CD4-positive, alpha-beta T cell (primary cell): Measurements from ENCODE around the gene C11orf52. TPM values are rescaled to one million over a fixed set of nuclear protein-coding genes. Genes with fewer than 3 reads are reported as not detected.
A peak's percentile ranks its signal among the peaks of the same experiment; 100 is the strongest.

Experiments used
- ATAC-seq: fragments of 200-7000 bp; cut with Tn5 transposase; one replicate; pipeline ENCODE4 v1.10.0; 2022; ENCODE audit warnings: mild to moderate bottlenecking; ENCODE audit not compliant: poor library complexity
- CTCF ChIA-PET: fragments of 350-600 bp; sonication (Branson Sonifier 250); formaldehyde crosslinking; loops from one replicate; lab custom pipeline; 2021; ENCODE audit warnings: antibody characterized with exemption, inconsistent platforms; lab: Charles Lee
- POLR2A ChIA-PET: fragments of 350-600 bp; sonication (Branson Sonifier 250); formaldehyde crosslinking; loops from one replicate; lab custom pipeline; 2021; ENCODE audit warnings: antibody characterized with exemption, inconsistent platforms; lab: Charles Lee
- DNase-seq, 14 experiments: peaks; one replicate each; pipeline ENCODE4 v3.0.0-alpha.2; 2013 to 2020; ENCODE audit warnings: mixed read lengths in 2 of 14
- H3K27ac ChIP-seq, 2 donors: one replicate each; pipeline versions ENCODE4 v1.5.1 to v1.7.0; 2013; ENCODE audit warnings: low read length in 2 of 2, low read depth in 1 of 2, mild to moderate bottlenecking in 1 of 2
- H3K27me3 ChIP-seq, 2 experiments: 1 replicate in 1 of 2; 2 replicates in 1 of 2; pipeline versions ENCODE4 v1.6.1 to v1.7.0; 2013; ENCODE audit warnings: low read length in 2 of 2, control low read depth in 1 of 2, mild to moderate bottlenecking in 1 of 2, moderate library complexity in 1 of 2; ENCODE audit not compliant: insufficient read depth in 2 of 2, control insufficient read depth in 1 of 2
- H3K36me3 ChIP-seq: one replicate; pipeline ENCODE4 v1.6.1; 2013; ENCODE audit warnings: low read length, control low read depth; ENCODE audit not compliant: insufficient read depth
- H3K4me1 ChIP-seq: one replicate; pipeline ENCODE4 v1.6.1; 2013; ENCODE audit warnings: low read length, control low read depth; ENCODE audit not compliant: insufficient read depth
- H3K4me3 ChIP-seq: one replicate; pipeline ENCODE4 v1.5.1; 2013; ENCODE audit warnings: mild to moderate bottlenecking, low read length, moderate library complexity
- H3K9me3 ChIP-seq, 2 experiments: 1 replicate in 1 of 2; 2 replicates in 1 of 2; pipeline versions ENCODE4 v1.6.1 to v1.7.0; 2013; ENCODE audit warnings: low read length in 2 of 2, mild to moderate bottlenecking in 2 of 2, control low read depth in 1 of 2, moderate library complexity in 1 of 2; ENCODE audit not compliant: control insufficient read depth in 1 of 2, insufficient read depth in 1 of 2
- H3K27ac Mint-ChIP-seq: one replicate; pipeline ENCODE4 v1.8.0; 2020; ENCODE audit warnings: mixed read lengths
- H3K27me3 Mint-ChIP-seq: one replicate; pipeline ENCODE4 v1.8.0; 2021; ENCODE audit warnings: mixed read lengths
- H3K36me3 Mint-ChIP-seq: one replicate; pipeline ENCODE4 v1.8.0; 2021; ENCODE audit warnings: low read depth, mixed read lengths
- H3K4me1 Mint-ChIP-seq: one replicate; pipeline ENCODE4 v1.8.0; 2021; ENCODE audit warnings: low read depth, mixed read lengths
- H3K4me3 Mint-ChIP-seq: one replicate; pipeline ENCODE4 v1.8.0; 2020; ENCODE audit warnings: mild to moderate bottlenecking, mixed read lengths
- H3K9me3 Mint-ChIP-seq: one replicate; pipeline ENCODE4 v1.8.0; 2020; ENCODE audit warnings: mixed read lengths
- CTCF ChIP-seq: fragments of 200-600 bp; IDR thresholded peaks from one replicate; pipeline ENCODE4 v1.8.0; 2022; ENCODE audit warnings: antibody characterized with exemption, mild to moderate bottlenecking
- intact Hi-C, 2 experiments: fragments of 100-400 bp; cut with DNase I in 1 of 2; cut with micrococcal nuclease in 1 of 2; formaldehyde crosslinking; loops; one replicate each; pipeline versions ENCODE4 v1.15.1 to v1.9.0; 2023 to 2025; cut with DNase I, micrococcal nuclease
- polyA plus RNA-seq, 2 donors: library from polyadenylated mRNA; unstranded; fragments of 120-200 nt; gene quantifications; one replicate each; pipeline ENCODE4 v1.2.1, GENCODE V29; 2013
- total RNA-seq, 174 experiments: library from RNA in 2 of 174; stranded (reverse) in 2 of 174; gene quantifications; one replicate each; pipeline ENCODE4 v1.2.3 and lab custom pipeline; 2021 to 2026

C11orf52 gene
- total RNA-seq (not detected), total RNA-seq (lab: John Stamatoyannopoulos, UW) (0 to 0.08 (median 0) reads per million in 172 experiments)
- not detected for polyA plus RNA-seq (2013, experiment 1 of 2)
- 0.11 TPM for polyA plus RNA-seq (2013, experiment 2 of 2)

GRCh38 chr11:111918390-111919256 lies at the start of gene C11orf52:
C11orf52 (plus strand) TSS chr11:111918913; CDS start chr11:111918973, 60 bp downstream.
- intact Hi-C loops: no loop called here
- ChIA-PET CTCF (interaction anchor here (0.8 kb wide), 1 partner anchor 13 kb away, joined by 3 read pairs; no protein-coding TSS in a partner anchor), POLR2A (no interaction called here)
- Histone ChIP-seq H3K9me3 (no peaks in the 10 kb centered on the region), H3K27me3 (peaks cover 15 to 17% of the 10 kb centered on the region in 2 experiments), H3K4me1 (no peaks in the 10 kb centered on the region), H3K27ac (no peak within 1 kb of the TSS), H3K4me3 (no peak within 1 kb of the TSS), H3K36me3 (no peaks in the 10 kb centered on the region)
- DNase-seq (no peak), ATAC-seq (no peak)
- Mint-ChIP-seq H3K36me3 (no peaks in the 10 kb centered on the region), H3K27ac (no peak within 1 kb of the TSS), H3K27me3 (peaks cover 46% of the 10 kb centered on the region), H3K4me1 (no peaks in the 10 kb centered on the region), H3K9me3 (no peaks in the 10 kb centered on the region), H3K4me3 (no peak within 1 kb of the TSS)
- no peak for TF ChIP-seq CTCF

- no peak for ATAC-seq
- peaks cover 32% of the 10 kb centered on the region for H3K36me3 ChIP-seq
- H3K9me3 ChIP-seq: no peaks in the 10 kb centered on the region
- no peak overlapping the region for H3K27ac ChIP-seq
- intact Hi-C loops: loop anchor here in 1 of 2 experiments (2.0 to 5.0 kb wide), 3 partner anchors 103 to 1442 kb away; partner anchors contain the start of genes PPP2R1B and TTC12
- no peaks in the 10 kb centered on the region for H3K9me3 Mint-ChIP-seq
- DNase-seq: no peak
- no peaks in the 10 kb centered on the region for H3K27me3 Mint-ChIP-seq
- H3K36me3 Mint-ChIP-seq: peaks cover 50% of the 10 kb centered on the region
- H3K4me3 Mint-ChIP-seq: peak overlapping the region; percentile 48
- ChIA-PET POLR2A (interaction anchor here (1.8 to 2.9 kb wide), 5 partner anchors 10 to 267 kb away, joined by 5 to 26 read pairs (median 11); partner anchors contain the start of genes PPP2R1B, SDHD and TIMM8B), CTCF (interaction anchor here (1.1 to 1.2 kb wide), 3 partner anchors 8 to 283 kb away, joined by 3 to 4 read pairs (median 3); no protein-coding TSS in a partner anchor)
- peaks cover 35% of the 10 kb centered on the region for H3K4me1 Mint-ChIP-seq
- H3K4me1 ChIP-seq: peaks cover 19% of the 10 kb centered on the region
- H3K27me3 ChIP-seq: no peaks in the 10 kb centered on the region
- no peak overlapping the region for H3K4me3 ChIP-seq
- H3K27ac Mint-ChIP-seq: peak overlapping the region; percentile 93
- TF ChIP-seq CTCF: no peak
Observed at GRCh38 chr11:111870113-111870512, 48.6 kb upstream of the C11orf52 start.

GRCh38 chr11:111870522-111870885 lies 48.2 kb upstream of the C11orf52 start:
- H3K27ac Mint-ChIP-seq: peak overlapping the region; percentile 93
- CTCF ChIA-PET: interaction anchor here (1.1 to 1.6 kb wide), 6 partner anchors 8 to 284 kb away, joined by 3 to 6 read pairs (median 4); no protein-coding TSS in a partner anchor
- H3K9me3 Mint-ChIP-seq: no peaks in the 10 kb centered on the region
- DNase-seq (no peak), ATAC-seq (no peak)
- H3K4me1 Mint-ChIP-seq: peaks cover 35% of the 10 kb centered on the region
- H3K36me3 Mint-ChIP-seq: peaks cover 48% of the 10 kb centered on the region
- intact Hi-C loops: loop anchor here in 1 of 2 experiments (2.0 to 5.0 kb wide), 3 partner anchors 103 to 1442 kb away; partner anchors contain the start of genes PPP2R1B and TTC12
- peak overlapping the region; percentile 83 to 84 for H3K27ac ChIP-seq
- H3K27me3 ChIP-seq: no peaks in the 10 kb centered on the region
- peak overlapping the region; percentile 90 for H3K4me3 Mint-ChIP-seq
- no peak for TF ChIP-seq CTCF
- peaks cover 32% of the 10 kb centered on the region for H3K36me3 ChIP-seq
- H3K4me3 ChIP-seq: peak overlapping the region; percentile 82
- POLR2A ChIA-PET: interaction anchor here (1.3 to 2.9 kb wide), 7 partner anchors 10 to 268 kb away, joined by 3 to 26 read pairs (median 7); partner anchors contain the start of genes PPP2R1B, SDHD and TIMM8B
- H3K4me1 ChIP-seq: peaks cover 19% of the 10 kb centered on the region
- H3K9me3 ChIP-seq: no peaks in the 10 kb centered on the region
- H3K27me3 Mint-ChIP-seq: no peaks in the 10 kb centered on the region
